SK-N-SH (cell line): ENCODE data around the gene FBH1. TPM values are rescaled to one million over a fixed set of nuclear protein-coding genes. Genes with fewer than 3 reads are reported as not detected.

Source experiments
- CTCF ChIA-PET: fragments of 300-600, 350-600 bp; formaldehyde crosslinking; extraction: SDS; loops from one replicate; lab custom pipeline; 2021; lab: Yijun Ruan, JAX
- POLR2A ChIA-PET: fragments of 350-600 bp; sonication (Branson Sonifier 250); formaldehyde crosslinking; extraction: SDS; loops from one replicate; lab custom pipeline; 2020; ENCODE audit warnings: antibody characterized with exemption, inconsistent platforms; lab: Yijun Ruan, JAX
- DNase-seq: peaks from one replicate; pipeline ENCODE4 v3.0.0; 2012
- H2AFZ ChIP-seq: fragments of 200-600 bp; sonication (generic); 2 replicates; pipeline ENCODE4 v1.8.1; 2016; ENCODE audit warnings: antibody characterized with exemption, mild to moderate bottlenecking, low read depth
- H3F3A ChIP-seq: fragments of 200-600 bp; sonication (generic); replicated peaks from 2 replicates; pipeline ENCODE3; 2016; ENCODE audit warnings: antibody characterized with exemption, mild to moderate bottlenecking; ENCODE audit not compliant: insufficient read depth
- H3K27ac ChIP-seq, 2 experiments: fragments of 200-500 bp in 1 of 2; fragments of 200-600 bp in 1 of 2; sonication (Bioruptor generic) in 1 of 2; sonication (generic), shearing (Covaris generic) in 1 of 2; 2 replicates each; pipeline versions ENCODE4 v1.5.1 to v1.6.1; 2014 to 2016; ENCODE audit warnings: low read depth in 2 of 2, inconsistent platforms in 1 of 2, low read length in 1 of 2, mild to moderate bottlenecking in 1 of 2, mixed read lengths in 1 of 2
- H3K27me3 ChIP-seq: fragments of 200-600 bp; sonication (generic), shearing (Covaris generic); 2 replicates; pipeline ENCODE4 v1.6.1; 2016; ENCODE audit warnings: mixed run types; ENCODE audit not compliant: insufficient read depth
- H3K36me3 ChIP-seq, 2 experiments: fragments of 200-500 bp in 1 of 2; fragments of 200-600 bp in 1 of 2; sonication (Bioruptor generic) in 1 of 2; sonication (generic) in 1 of 2; replicated peaks in 1 of 2; 2 replicates each; pipeline versions ENCODE3 to v1.5.1; 2014 to 2016; ENCODE audit warnings: low read length in 1 of 2, mild to moderate bottlenecking in 1 of 2; ENCODE audit not compliant: insufficient read depth in 2 of 2, control insufficient read depth in 1 of 2
- H3K4me1 ChIP-seq, 2 experiments: fragments of 200-500 bp in 1 of 2; fragments of 200-600 bp in 1 of 2; sonication (Bioruptor generic) in 1 of 2; sonication (generic), shearing (Covaris generic) in 1 of 2; 2 replicates each; pipeline versions ENCODE4 v1.5.1 to v1.6.1; 2014 to 2016; ENCODE audit warnings: low read depth in 1 of 2, low read length in 1 of 2, mixed run types in 1 of 2; ENCODE audit not compliant: insufficient read depth in 2 of 2, control insufficient read depth in 1 of 2
- H3K4me2 ChIP-seq: fragments of 200-600 bp; sonication (generic), shearing (Covaris generic); 2 replicates; pipeline ENCODE4 v1.6.1; 2017; ENCODE audit warnings: mixed run types
- H3K4me3 ChIP-seq, 2 experiments: fragments of 200-500 bp in 1 of 2; fragments of 200-600 bp in 1 of 2; sonication (Bioruptor generic) in 1 of 2; sonication (generic), shearing (Covaris generic) in 1 of 2; 2 replicates each; pipeline versions ENCODE4 v1.5.1 to v1.8.1; 2014 to 2016; ENCODE audit warnings: low read depth in 2 of 2, inconsistent platforms in 1 of 2, low read length in 1 of 2, mild to moderate bottlenecking in 1 of 2, mixed read lengths in 1 of 2, moderate library complexity in 1 of 2
- H3K79me2 ChIP-seq: fragments of 200-600 bp; sonication (generic); 2 replicates; pipeline ENCODE4 v1.8.1; 2017; ENCODE audit warnings: mild to moderate bottlenecking; ENCODE audit not compliant: insufficient read depth
- H3K9ac ChIP-seq: fragments of 200-600 bp; sonication (generic); 2 replicates; pipeline ENCODE4 v1.6.1; 2017; ENCODE audit warnings: mixed run types
- H3K9me2 ChIP-seq: fragments of 200-600 bp; sonication (generic); 2 replicates; pipeline ENCODE4 v1.6.1; 2017; ENCODE audit warnings: mixed run types
- H3K9me3 ChIP-seq: fragments of 200-600 bp; sonication (generic); 2 replicates; pipeline ENCODE4 v1.6.1; 2017; ENCODE audit warnings: mixed run types, mild to moderate bottlenecking, moderate library complexity
- H4K20me1 ChIP-seq: fragments of 200-600 bp; sonication (generic); 2 replicates; pipeline ENCODE4 v1.6.1; 2017; ENCODE audit warnings: mild to moderate bottlenecking, mixed run types; ENCODE audit not compliant: insufficient read depth
- CHD2 ChIP-seq: fragments of 150-350 bp; IDR thresholded peaks from 2 replicates; pipeline ENCODE4 v1.6.1; 2018; ENCODE audit warnings: low read length; ENCODE audit not compliant: partially characterized antibody
- EZH2phosphoT487 ChIP-seq: fragments of 200-600 bp; sonication (generic); IDR thresholded peaks from 2 replicates; pipeline ENCODE4 v1.6.1; 2017; ENCODE audit warnings: low read depth, mixed run types, mild to moderate bottlenecking, antibody characterized with exemption, moderate library complexity, borderline replicate concordance
- JUND ChIP-seq: IDR thresholded peaks from 2 replicates; pipeline ENCODE4 v1.4.0; 2012
- MXI1 ChIP-seq: IDR thresholded peaks from 2 replicates; pipeline ENCODE4 v1.6.1; 2012; ENCODE audit warnings: mild to moderate bottlenecking, low read depth, low read length, improper control_type of control experiment
- NFIC ChIP-seq: IDR thresholded peaks from 2 replicates; pipeline ENCODE4 v1.4.0; 2012; ENCODE audit warnings: borderline replicate concordance
- POLR2AphosphoS5 ChIP-seq: IDR thresholded peaks from 2 replicates; pipeline ENCODE4 v1.6.1; 2012; ENCODE audit warnings: low read depth, low read length
- SMC3 ChIP-seq: IDR thresholded peaks from 2 replicates; pipeline ENCODE4 v1.6.1; 2012; ENCODE audit warnings: low read depth, low read length, improper control_type of control experiment
- TAF1 ChIP-seq: IDR thresholded peaks from 2 replicates; pipeline ENCODE4 v1.6.1; 2012; ENCODE audit warnings: low read depth, mild to moderate bottlenecking, low read length, moderate library complexity, borderline replicate concordance
- TCF12 ChIP-seq: IDR thresholded peaks from 2 replicates; pipeline ENCODE4 v1.4.0; 2012
- WGBS: methylation state at CpG from one replicate; pipeline ENCODE4 v1.1.6; 2017; ENCODE audit warnings: low lambda C conversion rate; 5-methylcytosine and 5-hydroxymethylcytosine counted together
- polyA plus RNA-seq, 3 experiments: library from polyadenylated mRNA; depleted of rRNA; stranded (reverse); fragments of >200 nt; gene quantifications; 2 replicates each; pipeline ENCODE4 v1.2.3, GENCODE V29; 2012
- TF ChIP-seq, protein P1 (sequence below): IDR thresholded peaks from 2 replicates; pipeline ENCODE4 v1.4.0; 2012; ENCODE audit warnings: low read depth, borderline replicate concordance

Gene FBH1
- polyA plus RNA-seq, 1 of the 3 experiments (the other 2 are of a cell fraction): 60.9 TPM

DNA sequence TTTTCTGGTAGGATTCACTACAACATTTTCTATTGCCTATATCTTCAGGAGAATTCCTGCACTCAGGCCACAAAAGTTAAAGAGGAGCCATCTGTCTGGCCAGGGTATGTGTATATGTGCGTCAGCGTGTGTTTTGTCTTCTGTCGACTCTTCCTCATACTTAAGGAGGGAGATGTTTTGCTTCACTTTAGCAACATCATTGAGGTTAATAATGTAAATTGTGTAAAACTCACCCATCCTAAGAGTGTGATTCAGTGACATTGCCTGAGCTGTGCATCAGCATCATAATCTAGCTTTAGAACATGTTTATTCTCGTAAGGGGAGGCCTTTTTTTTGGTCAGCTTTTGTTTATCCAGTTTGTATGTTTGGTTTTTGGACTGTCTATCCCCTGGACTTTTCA lies 23.7 kb downstream of the FBH1 start:
- 95% methylated on average over 4 of the region's 4 CpGs for WGBS
- no peak for DNase-seq
- Histone ChIP-seq H3K79me2 (no peaks in the 10 kb centered on the region), H2AFZ (no peak overlapping the region), H3K36me3 (peaks cover 44 to 90% of the 10 kb centered on the region in 2 experiments), H3K4me1 (no peaks in the 10 kb centered on the region), H3K4me3 (no peak overlapping the region), H3K9me3 (no peaks in the 10 kb centered on the region), H3F3A (no peaks in the 10 kb centered on the region), H4K20me1 (no peaks in the 10 kb centered on the region), H3K9ac (no peak overlapping the region), H3K9me2 (no peaks in the 10 kb centered on the region), H3K4me2 (no peak overlapping the region), H3K27me3 (no peaks in the 10 kb centered on the region), H3K27ac (no peak overlapping the region)
- no peak for TF ChIP-seq JUND
- CTCF ChIA-PET: no interaction called here
- POLR2A ChIA-PET: no interaction called here

GRCh38 chr10:5915451-5915850 lies 25.4 kb downstream of the FBH1 start:
- ChIA-PET CTCF (no interaction called here), POLR2A (no interaction called here)
- over 99% methylated on average over 12 of the region's 14 CpGs for WGBS
- no peak for DNase-seq
- H3K4me3 ChIP-seq: no peak overlapping the region
- no peak overlapping the region for H3K4me2 ChIP-seq
- no peaks in the 10 kb centered on the region for H3K4me1 ChIP-seq
- no peaks in the 10 kb centered on the region for H3K9me2 ChIP-seq
- H3K79me2 ChIP-seq: 0 out of 2 replicates have a peak, but pooled peaks cover 2% of the 10 kb centered on the region
- no peak overlapping the region for H3K9ac ChIP-seq
- H3K27ac ChIP-seq: no peak overlapping the region
- TF ChIP-seq NFIC (no peak), EZH2phosphoT487 (no peak), SMC3 (no peak), MXI1 (no peak)
- TF ChIP-seq, all 33 proteins: peak for 0
- Histone ChIP-seq H3F3A (no peaks in the 10 kb centered on the region), H2AFZ (no peak overlapping the region), H3K27me3 (no peaks in the 10 kb centered on the region), H3K36me3 (peaks cover 43 to 90% of the 10 kb centered on the region in 2 experiments), H4K20me1 (no peaks in the 10 kb centered on the region), H3K9me3 (no peaks in the 10 kb centered on the region)

GRCh38 chr10:5917305-5917704 lies 27.3 kb downstream of the FBH1 start:
- peaks cover 49 to 97% of the 10 kb centered on the region in 2 experiments for H3K36me3 ChIP-seq
- H3K27ac ChIP-seq: no peak overlapping the region
- H3F3A ChIP-seq: no peaks in the 10 kb centered on the region
- no peak for DNase-seq
- H3K9me2 ChIP-seq: no peaks in the 10 kb centered on the region
- no peak overlapping the region for H3K4me3 ChIP-seq
- H3K9me3 ChIP-seq: no peaks in the 10 kb centered on the region
- 0 out of 2 replicates have a peak, but pooled peaks cover 2% of the 10 kb centered on the region for H3K79me2 ChIP-seq
- H4K20me1 ChIP-seq: no peaks in the 10 kb centered on the region
- WGBS: 99% methylated on average over 12 of the region's 13 CpGs
- H3K4me2 ChIP-seq: no peak overlapping the region
- H3K27me3 ChIP-seq: no peaks in the 10 kb centered on the region
- no peak for TF ChIP-seq CHD2
- TF ChIP-seq TCF12: no peak
- TF ChIP-seq POLR2AphosphoS5: no peak
- TF ChIP-seq, protein P1, sequence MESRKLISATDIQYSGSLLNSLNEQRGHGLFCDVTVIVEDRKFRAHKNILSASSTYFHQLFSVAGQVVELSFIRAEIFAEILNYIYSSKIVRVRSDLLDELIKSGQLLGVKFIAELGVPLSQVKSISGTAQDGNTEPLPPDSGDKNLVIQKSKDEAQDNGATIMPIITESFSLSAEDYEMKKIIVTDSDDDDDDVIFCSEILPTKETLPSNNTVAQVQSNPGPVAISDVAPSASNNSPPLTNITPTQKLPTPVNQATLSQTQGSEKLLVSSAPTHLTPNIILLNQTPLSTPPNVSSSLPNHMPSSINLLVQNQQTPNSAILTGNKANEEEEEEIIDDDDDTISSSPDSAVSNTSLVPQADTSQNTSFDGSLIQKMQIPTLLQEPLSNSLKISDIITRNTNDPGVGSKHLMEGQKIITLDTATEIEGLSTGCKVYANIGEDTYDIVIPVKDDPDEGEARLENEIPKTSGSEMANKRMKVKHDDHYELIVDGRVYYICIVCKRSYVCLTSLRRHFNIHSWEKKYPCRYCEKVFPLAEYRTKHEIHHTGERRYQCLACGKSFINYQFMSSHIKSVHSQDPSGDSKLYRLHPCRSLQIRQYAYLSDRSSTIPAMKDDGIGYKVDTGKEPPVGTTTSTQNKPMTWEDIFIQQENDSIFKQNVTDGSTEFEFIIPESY: no peak
- no peak for TF ChIP-seq TAF1
- POLR2A ChIA-PET: no interaction called here
- no peak overlapping the region for H2AFZ ChIP-seq
- CTCF ChIA-PET: no interaction called here
- no peaks in the 10 kb centered on the region for H3K4me1 ChIP-seq
- no peak overlapping the region for H3K9ac ChIP-seq
